HL-60 (cell line): ENCODE results near the gene GALNT3.

Source experiments
- CTCF ChIP-seq: IDR thresholded peaks from one replicate; pipeline ENCODE4 v1.5.1; 2011; ENCODE audit warnings: low read length, control low read depth, inconsistent platforms; ENCODE audit not compliant: insufficient read depth
- GABPA ChIP-seq: IDR thresholded peaks from 2 replicates; pipeline ENCODE4 v1.6.1; 2012; ENCODE audit warnings: low read depth
- POLR2AphosphoS5 ChIP-seq: IDR thresholded peaks from 2 replicates; pipeline ENCODE4 v1.6.1; 2012; ENCODE audit warnings: low read depth

GRCh38 chr2:165839610-165840009 lies 45.6 kb upstream of the GALNT3 start:
- TF ChIP-seq CTCF (no peak), POLR2AphosphoS5 (no peak), GABPA (no peak)
